GM18502 (cell line): Measurements from ENCODE around the gene MALL.
"Not testable (repeated sequence)": the region's sequence is repeated elsewhere in the genome, so short reads cannot be mapped to it uniquely, and the experiment has no call there.

Experiments
- ATAC-seq: cut with Tn5 transposase; IDR thresholded peaks from one replicate; pipeline ENCODE4 v1.9.1; 2021; ENCODE audit warnings: mild to moderate bottlenecking; ENCODE audit not compliant: unreplicated experiment, poor library complexity

The MALL gene

GRCh38 chr2:110100480-110100879, 15.1 kb downstream of the MALL start:
- ATAC-seq = no peak

- no peak for ATAC-seq
Measured at GRCh38 chr2:110099471-110100225, 16.0 kb downstream of the MALL start.

- no peak for ATAC-seq
Measured at GRCh38 chr2:110099038-110099425, 16.6 kb downstream of the MALL start.

GRCh38 chr2:110097506-110098220, 18.0 kb downstream of the MALL start:
- no peak for ATAC-seq

GRCh38 chr2:110095994-110096633, 19.5 kb downstream of the MALL start:
- ATAC-seq = no peak

GRCh38 chr2:110094884-110095534, 20.6 kb downstream of the MALL start:
- ATAC-seq = not testable (repeated sequence)

GRCh38 chr2:110093924-110094323, 21.7 kb downstream of the MALL start:
- not testable (repeated sequence) for ATAC-seq

DNA sequence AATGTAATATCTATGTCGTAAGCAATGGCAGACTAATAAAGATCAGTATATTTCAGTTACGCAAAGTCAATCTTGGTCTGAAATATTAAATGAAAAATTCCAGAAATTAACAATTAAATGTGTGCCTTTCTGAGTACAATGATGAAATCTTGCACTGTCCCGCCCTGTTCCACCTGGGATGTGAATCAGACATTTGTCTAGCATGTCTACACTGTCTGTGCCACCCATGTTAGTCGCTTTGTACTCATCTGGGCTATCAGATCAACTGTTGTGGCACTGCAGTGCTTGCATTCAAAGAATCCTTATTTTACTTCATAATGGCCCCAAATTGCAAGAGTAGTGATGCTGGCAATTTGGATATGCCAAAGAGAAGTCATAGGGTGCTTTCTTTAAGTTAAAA, 25.5 kb downstream of the MALL start:
- not testable (repeated sequence) for ATAC-seq

DNA sequence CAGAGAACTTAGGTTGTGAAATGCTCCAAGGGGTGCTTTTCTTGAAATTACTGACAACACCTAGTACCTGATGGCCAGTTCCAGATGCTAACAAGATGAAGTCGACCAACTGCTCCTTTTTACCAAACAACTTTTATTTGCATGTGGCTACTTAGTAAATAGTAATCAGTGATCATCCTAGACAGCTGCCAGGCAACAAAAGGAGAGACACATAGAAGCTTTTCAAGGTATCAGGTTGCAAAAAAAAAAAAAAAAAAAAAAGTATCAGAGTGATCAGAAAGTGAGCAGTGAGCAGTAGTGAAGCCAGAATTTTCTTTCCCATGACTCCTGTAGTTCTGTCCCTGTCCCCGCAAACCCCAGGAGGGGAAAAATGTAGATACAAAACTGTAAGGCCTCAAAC, 31.9 kb downstream of the MALL start:
- not testable (repeated sequence) for ATAC-seq

GRCh38 chr2:110083162-110083561, 32.5 kb downstream of the MALL start:
- not testable (repeated sequence) for ATAC-seq

DNA sequence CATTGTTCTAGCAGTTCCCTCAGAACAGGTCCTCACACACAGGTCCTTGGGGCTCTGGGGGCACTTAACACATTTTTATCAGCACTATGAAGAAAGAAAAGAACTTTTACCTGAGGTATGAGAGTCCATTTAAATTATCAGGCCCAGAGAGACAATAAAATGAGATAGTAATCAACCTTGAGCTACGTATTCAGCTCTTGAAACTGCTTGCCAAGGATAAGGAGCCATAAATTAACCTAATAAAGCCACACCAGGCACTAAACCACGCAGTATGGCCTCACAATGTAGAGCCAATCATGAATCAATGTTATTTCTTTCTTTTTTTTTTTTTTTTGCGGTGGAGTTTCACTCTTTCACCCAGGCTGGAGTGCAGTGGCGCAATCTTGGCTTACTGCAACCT, 37.5 kb downstream of the MALL start:
- not testable (repeated sequence) for ATAC-seq

GRCh38 chr2:110075896-110076295, 39.7 kb downstream of the MALL start:
- ATAC-seq = not testable (repeated sequence)

DNA sequence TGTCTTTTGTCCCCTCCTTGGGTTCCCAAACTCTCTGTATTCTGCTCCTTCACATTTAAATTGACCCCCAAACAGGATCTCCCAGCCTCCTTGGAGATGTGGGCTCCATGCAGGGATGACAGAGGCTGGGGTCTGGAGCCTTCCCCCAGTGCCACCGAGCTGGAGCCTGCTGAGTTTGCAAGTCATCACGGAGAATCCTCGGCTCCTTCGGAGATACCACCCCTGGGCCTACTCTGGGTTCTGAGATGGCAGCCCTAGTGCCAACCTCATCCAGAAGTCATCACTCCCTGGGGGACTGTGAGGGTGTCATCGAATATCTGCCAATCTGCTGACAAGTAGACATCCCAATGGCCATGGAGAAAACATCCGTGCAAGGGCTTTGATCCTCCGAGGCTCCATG, 45.8 kb downstream of the MALL start:
- not testable (repeated sequence) for ATAC-seq

- not testable (repeated sequence) for ATAC-seq
Measured at GRCh38 chr2:110068153-110068552, 47.5 kb downstream of the MALL start.

DNA sequence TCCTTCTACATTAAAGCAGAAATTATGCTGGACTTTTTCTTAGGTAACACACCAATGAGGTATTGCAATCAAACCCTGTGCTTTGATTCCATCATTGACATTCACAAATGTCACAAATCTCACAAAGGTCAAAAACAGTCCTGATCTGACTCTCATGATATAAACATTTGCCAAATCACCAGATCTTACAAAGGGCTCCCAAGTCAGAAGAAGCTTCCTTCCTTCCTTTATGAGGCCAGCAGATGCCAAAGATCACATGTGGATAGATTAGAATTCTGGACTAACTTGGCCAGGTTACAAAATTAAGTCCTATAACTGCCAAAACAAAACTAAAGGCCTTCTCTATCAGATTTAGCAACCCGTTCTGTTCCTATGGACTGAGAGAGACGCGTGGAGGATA, 53.3 kb downstream of the MALL start:
- ATAC-seq = not testable (repeated sequence)

DNA sequence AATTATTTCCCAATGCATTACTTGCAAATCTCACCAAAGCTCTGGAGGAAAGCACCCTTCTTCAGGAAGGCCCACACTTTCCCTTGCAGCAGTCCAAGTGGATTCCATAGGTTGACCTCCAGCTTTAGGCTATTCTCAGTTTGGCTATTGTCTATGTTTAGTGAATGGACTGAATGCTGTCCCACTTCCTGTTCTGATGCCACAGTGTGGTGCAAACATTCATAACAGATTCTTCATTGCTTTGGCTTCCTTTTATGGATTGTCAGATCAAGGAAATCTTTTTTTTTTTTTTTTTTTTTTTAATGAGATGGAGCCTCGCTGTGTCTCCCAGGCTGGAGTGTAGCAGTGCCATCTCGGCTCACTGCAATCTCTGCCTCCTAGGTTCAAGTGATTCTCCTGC, 55.1 kb downstream of the MALL start:
- ATAC-seq = not testable (repeated sequence)

- ATAC-seq = not testable (repeated sequence)
Measured at GRCh38 chr2:110059694-110060358, 55.8 kb downstream of the MALL start.

- not testable (repeated sequence) for ATAC-seq
Measured at GRCh38 chr2:110059009-110059693, 56.5 kb downstream of the MALL start.

DNA sequence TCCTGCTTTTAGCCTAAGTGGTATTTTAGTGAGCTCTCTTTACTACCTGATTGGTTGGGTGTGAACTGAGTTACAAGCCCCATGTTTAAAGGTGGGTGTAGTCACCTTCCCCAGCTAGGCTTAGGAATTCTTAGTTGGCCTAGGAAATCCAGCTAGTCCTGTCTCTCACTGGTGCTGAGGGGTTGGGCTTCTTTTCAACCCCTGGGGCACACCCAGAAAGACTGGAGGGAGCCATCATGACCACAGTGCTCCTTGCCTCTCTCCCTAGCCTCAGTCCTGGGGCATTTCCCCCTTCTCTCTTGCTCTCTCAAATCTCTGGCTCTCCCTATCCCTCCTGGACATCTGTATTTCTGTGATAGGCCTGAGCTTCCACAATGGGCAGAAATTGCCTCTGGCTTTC, 57.6 kb downstream of the MALL start:
- ATAC-seq = not testable (repeated sequence)
